ENCODE measurements around the gene TANGO2. TPM values are rescaled to one million over a fixed set of nuclear protein-coding genes. Genes with fewer than 3 reads are reported as not detected.

The TANGO2 gene
- total and polyA plus RNA-seq, 4 donors = 20.7 to 48.8 (median 34.1) TPM

- peaks cover 0 to 71% (median 21%) of the 10 kb centered on the region in 5 donors for H3K4me1 ChIP-seq (ENCODE audit: control insufficient read depth in 5 of 5, insufficient read depth in 5 of 5, low read length in 5 of 5)
- TF ChIP-seq CTCF (IDR thresholded peaks at IDR 0.05; ENCODE audit: control extremely low read depth, extremely low read depth) = no peak
- H3K27me3 ChIP-seq (ENCODE audit: control insufficient read depth in 3 of 3, insufficient read depth in 3 of 3, low read length in 2 of 3) = no peaks in the 10 kb centered on the region
- ATAC-seq (ENCODE audit: insufficient read depth, low FRiP score) (no peak), DNase-seq (no peak)
- H3K4me3 ChIP-seq = no peak overlapping the region
- WGBS, 2 donors = 73 to 91% methylated on average over 8 of the region's 8 CpGs
- no peaks in the 10 kb centered on the region for H3K36me3 ChIP-seq (ENCODE audit: control insufficient read depth in 4 of 4, insufficient read depth in 4 of 4, low read length in 4 of 4)
- no peak overlapping the region for H3K27ac ChIP-seq (ENCODE audit: low read depth in 1 of 2, low read length in 1 of 2)
- no peak overlapping the region for H3K9ac ChIP-seq (ENCODE audit: insufficient read depth in 1 of 2, low read length in 2 of 2)
- H3K9me3 ChIP-seq (ENCODE audit: control insufficient read depth in 4 of 4, insufficient read depth in 3 of 4, low read length in 3 of 4) = no peaks in the 10 kb centered on the region
Observed at GRCh38 chr22:19998991-19999820, 21.7 kb upstream of the TANGO2 start.

GRCh38 chr22:20000246-20001081, 20.4 kb upstream of the TANGO2 start:
- H3K36me3 ChIP-seq (ENCODE audit: control insufficient read depth in 4 of 4, insufficient read depth in 4 of 4, low read length in 4 of 4) = no peaks in the 10 kb centered on the region
- no peak for ATAC-seq (ENCODE audit: insufficient read depth, low FRiP score)
- peaks cover 0 to 66% (median 20%) of the 10 kb centered on the region in 5 donors for H3K4me1 ChIP-seq (ENCODE audit: control insufficient read depth in 5 of 5, insufficient read depth in 5 of 5, low read length in 5 of 5)
- no peak for TF ChIP-seq CTCF (IDR thresholded peaks at IDR 0.05; ENCODE audit: control extremely low read depth, extremely low read depth)
- no peaks in the 10 kb centered on the region for H3K27me3 ChIP-seq (ENCODE audit: control insufficient read depth in 3 of 3, insufficient read depth in 3 of 3, low read length in 2 of 3)
- no peak overlapping the region for H3K9ac ChIP-seq (ENCODE audit: insufficient read depth in 1 of 2, low read length in 2 of 2)
- peaks cover 0 to 3% (median 0%) of the 10 kb centered on the region in 4 donors for H3K9me3 ChIP-seq (ENCODE audit: control insufficient read depth in 4 of 4, insufficient read depth in 3 of 4, low read length in 3 of 4)
- 86 to 89% methylated on average over 14 of the region's 14 CpGs for WGBS, 2 donors
- no peak overlapping the region for H3K27ac ChIP-seq (ENCODE audit: low read depth in 1 of 2, low read length in 1 of 2)
- H3K4me3 ChIP-seq = no peak overlapping the region
- DNase-seq = no peak

GRCh38 chr22:20001082-20001638, 19.8 kb upstream of the TANGO2 start:
- H3K27me3 ChIP-seq (ENCODE audit: control insufficient read depth in 3 of 3, insufficient read depth in 3 of 3, low read length in 2 of 3) = no peaks in the 10 kb centered on the region
- TF ChIP-seq CTCF (IDR thresholded peaks at IDR 0.05; ENCODE audit: control extremely low read depth, extremely low read depth) = no peak
- peak in 1 of 3 donors; percentile 27 for DNase-seq
- H3K4me1 ChIP-seq (ENCODE audit: control insufficient read depth in 5 of 5, insufficient read depth in 5 of 5, low read length in 5 of 5) = peaks cover 0 to 59% (median 15%) of the 10 kb centered on the region in 5 donors
- no peak overlapping the region for H3K9ac ChIP-seq (ENCODE audit: insufficient read depth in 1 of 2, low read length in 2 of 2)
- H3K4me3 ChIP-seq = no peak overlapping the region
- no peak for ATAC-seq (ENCODE audit: insufficient read depth, low FRiP score)
- peaks cover 0 to 3% (median 0%) of the 10 kb centered on the region in 4 donors for H3K9me3 ChIP-seq (ENCODE audit: control insufficient read depth in 4 of 4, insufficient read depth in 3 of 4, low read length in 3 of 4)
- 52 to 71% methylated on average over 11 of the region's 11 CpGs for WGBS, 2 donors
- H3K27ac ChIP-seq (ENCODE audit: low read depth in 1 of 2, low read length in 1 of 2) = no peak overlapping the region
- no peaks in the 10 kb centered on the region for H3K36me3 ChIP-seq (ENCODE audit: control insufficient read depth in 4 of 4, insufficient read depth in 4 of 4, low read length in 4 of 4)
